Stimulated activated CD8-positive, alpha-beta memory T cell treated with anti-CD3 and anti-CD28 coated beads, Interleukin-15, amount 100 ng/mL, for 24 hours (primary cell): ENCODE measurements around the gene IL15RA.

Source experiments
- DNase-seq: peaks from one replicate; pipeline ENCODE4 v3.0.0-alpha.2; 2020; ENCODE audit warnings: low read depth

IL15RA gene, protein sequence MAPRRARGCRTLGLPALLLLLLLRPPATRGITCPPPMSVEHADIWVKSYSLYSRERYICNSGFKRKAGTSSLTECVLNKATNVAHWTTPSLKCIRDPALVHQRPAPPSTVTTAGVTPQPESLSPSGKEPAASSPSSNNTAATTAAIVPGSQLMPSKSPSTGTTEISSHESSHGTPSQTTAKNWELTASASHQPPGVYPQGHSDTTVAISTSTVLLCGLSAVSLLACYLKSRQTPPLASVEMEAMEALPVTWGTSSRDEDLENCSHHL

DNA sequence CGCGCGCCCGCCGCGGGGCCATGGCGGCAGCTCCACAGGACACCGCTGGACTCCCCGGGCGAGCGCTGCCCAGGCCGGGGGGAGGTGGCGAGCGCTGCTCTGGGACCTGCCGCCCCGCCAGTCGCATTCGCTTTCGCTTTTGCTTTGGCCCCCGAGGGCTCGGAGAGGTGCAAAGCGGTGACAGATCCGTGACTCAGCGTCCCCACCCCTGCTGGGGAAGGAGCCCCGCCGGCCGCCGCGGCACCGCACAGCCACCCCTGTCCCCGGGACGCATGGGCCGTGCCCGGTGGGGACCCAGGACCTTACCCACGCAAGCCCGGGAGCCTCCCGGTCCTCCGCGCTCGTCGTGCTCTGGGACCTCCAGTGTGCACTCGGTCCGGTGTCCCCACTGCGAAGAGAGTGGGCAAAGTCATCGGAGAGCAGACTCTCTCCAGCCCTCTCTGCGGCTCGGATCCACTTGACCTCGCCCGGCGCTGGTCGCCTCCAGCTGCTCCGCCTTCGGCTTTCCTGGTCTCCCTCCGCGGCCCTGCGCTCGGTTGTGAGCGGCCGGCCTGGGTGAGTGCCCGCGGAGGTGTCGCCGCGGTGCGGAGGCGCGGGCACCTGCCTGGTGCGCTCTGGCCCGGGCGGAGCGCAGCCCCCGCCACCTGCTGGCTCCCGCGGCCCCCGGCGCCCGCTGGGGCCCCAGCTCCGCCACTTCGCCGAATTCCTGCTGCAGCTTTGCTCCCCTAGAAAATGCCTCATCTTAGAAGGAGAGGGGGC is at the start of gene IL15RA:
Gene IL15RA, minus strand, starts transcription at position 73 of the 759 bp plus-strand sequence. Its CDS starts 51 bp downstream, at position 22.
- peak; percentile 64 for DNase-seq

DNA sequence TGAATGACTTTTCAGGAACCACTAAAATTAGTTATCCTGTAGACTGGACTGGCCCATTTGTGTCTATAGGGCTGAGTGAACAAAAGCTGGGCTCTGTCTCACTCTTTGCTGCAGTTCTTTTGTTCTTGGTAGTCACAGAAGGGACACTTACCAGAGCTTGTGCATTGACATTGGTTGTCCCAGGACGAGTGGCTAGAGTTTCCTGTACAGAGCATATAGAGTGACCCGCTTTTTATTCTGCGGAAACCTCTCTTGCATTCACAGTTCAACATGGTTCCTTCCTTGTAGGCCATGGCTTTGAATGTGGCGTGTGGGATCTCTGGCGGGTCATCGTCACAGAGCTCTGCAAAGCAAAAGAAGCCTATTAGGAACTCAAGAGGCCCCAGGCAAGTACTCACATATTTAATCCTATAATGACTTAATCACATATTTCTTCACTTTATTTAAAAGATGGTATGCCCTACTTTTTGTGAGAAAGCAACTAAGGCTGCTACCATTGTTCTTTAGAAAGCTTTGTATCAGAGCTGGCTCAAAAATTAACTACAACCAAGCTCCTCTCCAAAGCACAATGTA is 48.4 kb upstream of the IL15RA start:
- no peak for DNase-seq

DNA sequence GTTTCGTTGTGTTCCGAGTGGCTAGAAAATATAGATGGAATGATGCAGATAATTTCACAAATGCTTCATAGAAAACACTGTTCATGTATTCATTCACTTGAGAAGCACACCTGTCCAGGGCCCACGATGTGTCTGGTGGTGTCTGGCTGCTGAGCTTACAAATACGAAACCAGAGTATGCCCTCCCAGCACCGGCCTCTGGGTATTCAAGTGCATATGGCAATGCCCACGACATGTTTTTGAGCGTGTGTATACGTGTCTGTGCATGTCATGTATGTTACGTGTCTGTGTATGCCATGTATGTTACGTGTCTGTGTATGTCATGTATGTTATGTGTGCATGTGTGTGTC is 47.0 kb upstream of the IL15RA start:
- no peak for DNase-seq

DNA sequence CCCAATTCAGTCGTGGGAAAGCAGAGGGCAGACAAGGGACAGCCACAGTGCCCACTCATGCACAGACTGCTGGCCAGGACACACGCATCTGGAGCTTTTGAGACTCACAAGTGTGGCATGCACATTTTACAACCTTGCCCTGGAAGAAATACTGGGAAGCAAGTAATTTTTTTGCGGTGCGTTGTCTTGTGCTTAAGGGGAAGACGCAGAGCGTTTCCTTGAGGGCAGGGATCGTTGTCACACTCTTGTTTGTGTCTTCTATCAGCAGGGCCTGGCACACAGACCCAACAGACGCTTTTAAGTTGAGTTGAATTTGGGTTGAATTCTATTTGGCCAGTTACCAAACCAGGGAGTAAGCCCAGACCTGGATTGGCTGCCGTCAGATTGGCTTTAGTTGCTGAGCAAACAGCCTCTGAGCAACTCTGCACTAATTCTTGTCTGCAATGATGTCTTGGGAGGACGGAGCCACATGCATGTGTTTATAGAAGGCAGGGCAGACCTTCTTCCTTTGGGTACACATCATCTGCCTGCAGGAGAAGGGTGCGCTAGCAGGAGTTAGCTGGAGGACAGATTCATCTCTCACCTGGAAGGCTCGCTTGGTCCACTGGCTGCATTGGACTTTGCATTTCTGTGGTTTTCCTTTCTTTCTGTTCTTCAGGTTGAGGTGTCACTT is 46.5 kb upstream of the IL15RA start:
- no peak for DNase-seq

DNA sequence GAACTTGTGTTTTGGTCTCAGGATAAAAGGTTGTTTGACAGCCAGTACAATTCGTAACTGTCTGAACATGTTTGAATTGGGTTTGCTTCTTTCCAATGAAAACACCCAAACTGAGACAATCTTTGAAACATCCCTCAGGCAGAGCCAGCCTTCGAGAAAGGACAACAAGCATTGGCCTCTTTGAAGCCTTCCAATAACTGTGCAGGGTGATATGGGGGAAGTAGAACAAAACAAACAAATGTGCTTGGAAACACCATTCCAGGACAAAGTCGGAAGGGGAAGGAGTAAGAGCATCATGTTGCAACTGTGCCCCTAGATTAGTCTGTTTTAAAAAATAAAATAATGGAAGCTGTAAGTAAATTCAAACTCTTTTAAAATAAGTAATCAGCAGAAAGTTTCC is 45.3 kb upstream of the IL15RA start:
- DNase-seq = no peak

DNA sequence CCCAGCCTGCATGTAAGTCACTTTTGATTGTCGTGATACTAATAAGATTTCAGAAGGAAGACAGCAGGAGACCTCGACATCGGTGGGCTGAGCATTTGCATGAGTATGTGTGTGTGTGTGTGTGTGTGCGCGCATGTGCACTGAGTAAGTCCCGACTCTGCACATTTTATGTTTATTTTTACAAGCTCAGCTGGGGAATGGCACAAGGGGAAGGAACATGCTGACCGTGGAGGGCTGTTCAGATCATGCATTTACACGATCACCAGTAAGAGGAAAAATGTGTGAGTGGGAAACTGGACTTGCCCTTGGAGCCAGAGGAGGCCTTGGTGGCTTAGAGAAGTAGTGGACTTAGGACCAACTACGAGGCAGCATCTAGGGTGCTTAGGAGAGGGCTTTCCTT is 43.5 kb upstream of the IL15RA start:
- DNase-seq = no peak

DNA sequence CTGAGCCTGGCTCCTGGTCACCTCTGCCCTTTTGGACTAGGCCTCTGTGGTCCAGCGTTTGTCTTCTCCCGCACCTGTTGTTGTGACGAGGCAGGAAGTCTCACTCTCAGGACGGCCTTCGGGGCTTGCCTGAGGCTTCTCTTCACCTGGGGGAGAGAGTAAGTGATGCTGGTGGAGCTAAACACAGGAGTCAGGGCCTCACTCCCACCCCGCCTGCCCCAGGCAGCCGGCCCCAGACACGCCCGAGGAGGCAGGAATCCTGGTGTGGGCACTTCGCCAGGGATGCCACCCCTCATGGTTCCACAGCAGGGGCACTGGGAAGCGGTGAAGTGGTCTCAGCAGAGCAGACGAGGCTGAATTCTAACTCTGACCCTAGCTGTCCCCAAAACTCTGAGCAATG is 42.5 kb upstream of the IL15RA start:
- DNase-seq = no peak

DNA sequence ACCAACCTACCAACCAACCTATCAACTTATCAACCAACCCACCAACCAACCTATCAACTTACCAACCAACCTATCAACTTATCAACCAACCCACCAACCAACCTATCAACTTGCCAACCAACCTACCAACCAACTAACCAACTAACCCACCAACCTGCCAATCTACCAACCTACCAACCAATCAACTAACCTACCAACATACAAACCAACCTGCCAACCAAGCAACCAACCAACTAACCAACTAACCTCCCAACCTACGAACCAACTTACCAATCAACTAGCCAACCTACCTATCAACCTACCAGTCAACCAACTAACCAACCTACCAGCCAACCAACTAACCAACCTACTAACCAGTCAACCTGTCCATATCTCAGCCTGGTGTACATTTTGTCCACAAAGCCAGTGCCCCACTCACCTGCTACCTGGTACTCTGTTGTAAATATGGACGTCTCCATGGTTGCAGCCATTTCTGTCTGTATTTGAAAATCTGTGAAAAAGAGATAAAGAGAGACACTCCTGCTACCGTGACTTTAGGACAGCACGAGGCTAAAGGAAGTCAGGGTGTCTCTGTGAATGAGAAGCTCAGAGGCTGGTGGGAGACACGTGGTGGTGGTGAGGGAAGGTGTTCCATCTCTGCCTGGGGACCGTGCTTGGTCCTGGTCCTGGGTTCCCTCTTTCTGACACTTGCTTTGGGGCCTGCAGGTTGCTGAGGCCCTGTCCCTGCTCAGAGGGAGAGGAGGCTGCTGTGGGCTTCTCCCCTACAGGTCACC is 41.9 kb upstream of the IL15RA start:
- no peak for DNase-seq

DNA sequence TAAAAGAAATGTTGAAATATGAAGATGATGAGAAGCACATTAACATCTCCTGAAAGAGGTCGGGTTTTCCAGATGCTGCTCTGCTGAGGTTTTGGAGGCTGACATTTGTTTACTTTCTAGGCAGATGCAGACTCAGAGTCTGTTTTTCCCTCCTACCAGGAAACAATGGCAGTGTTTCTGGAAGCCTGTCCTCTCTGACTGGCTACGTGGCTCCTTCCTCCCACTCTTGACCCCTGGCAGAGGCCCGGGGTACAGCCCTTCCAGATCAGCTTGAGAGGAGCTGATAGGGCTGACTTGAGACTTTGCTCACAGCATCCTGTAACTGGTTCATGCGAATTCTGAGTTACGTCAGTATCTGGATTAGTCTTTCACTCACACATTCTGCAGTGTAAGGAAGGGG is 41.1 kb upstream of the IL15RA start:
- no peak for DNase-seq

DNA sequence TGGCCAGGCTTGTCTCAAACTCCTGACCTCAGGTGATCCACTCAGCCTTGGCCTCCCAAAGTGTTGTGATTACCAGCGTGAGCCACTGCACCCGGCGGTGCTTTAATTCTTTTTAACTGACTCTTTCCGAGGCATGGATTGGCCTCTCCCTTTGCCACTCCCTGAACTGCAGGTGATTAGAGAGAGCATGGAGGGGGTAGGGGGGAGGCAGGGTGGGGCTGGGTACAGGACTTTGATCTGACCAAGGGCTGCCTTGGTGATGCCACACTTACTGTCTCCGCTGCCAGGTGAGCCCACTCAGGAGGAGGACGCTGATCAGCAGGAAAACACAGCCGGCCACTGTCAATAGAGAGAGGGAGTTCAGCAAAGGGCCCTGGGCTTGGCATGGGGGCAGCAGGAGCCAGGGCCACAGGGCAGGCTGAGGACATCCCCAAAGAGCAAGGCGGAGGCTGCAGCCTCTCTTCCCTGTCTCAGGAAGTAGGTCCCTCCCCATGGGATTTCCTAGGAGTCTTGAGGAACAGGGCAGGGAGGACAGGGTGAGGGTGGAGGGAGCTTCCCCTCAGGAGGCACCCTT is 40.5 kb upstream of the IL15RA start:
- no peak for DNase-seq

DNA sequence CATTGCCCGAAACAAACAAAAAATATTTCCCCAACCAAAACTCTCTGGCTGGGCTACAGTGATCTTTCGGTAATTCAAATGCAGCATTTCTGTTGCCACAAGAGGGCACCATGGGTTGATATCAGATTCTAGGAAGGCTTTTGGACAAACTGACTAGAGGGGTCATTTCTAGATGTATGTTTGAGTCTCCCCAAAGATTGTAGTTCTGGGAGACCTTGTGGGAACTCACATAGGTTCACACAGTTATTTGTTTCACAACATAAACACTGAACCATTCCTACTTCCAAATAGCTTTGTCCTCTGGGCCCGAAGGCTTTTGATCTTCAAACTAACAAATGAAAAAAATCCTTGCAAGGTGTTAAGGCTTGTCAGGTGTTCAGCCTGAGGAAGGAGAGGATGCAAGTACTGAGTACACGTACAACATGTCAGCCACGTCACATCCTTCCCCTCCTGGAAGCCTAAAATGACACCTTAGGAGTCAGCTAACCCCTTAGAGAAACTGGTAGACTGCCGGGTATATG is 37.0 kb upstream of the IL15RA start:
- DNase-seq = no peak

DNA sequence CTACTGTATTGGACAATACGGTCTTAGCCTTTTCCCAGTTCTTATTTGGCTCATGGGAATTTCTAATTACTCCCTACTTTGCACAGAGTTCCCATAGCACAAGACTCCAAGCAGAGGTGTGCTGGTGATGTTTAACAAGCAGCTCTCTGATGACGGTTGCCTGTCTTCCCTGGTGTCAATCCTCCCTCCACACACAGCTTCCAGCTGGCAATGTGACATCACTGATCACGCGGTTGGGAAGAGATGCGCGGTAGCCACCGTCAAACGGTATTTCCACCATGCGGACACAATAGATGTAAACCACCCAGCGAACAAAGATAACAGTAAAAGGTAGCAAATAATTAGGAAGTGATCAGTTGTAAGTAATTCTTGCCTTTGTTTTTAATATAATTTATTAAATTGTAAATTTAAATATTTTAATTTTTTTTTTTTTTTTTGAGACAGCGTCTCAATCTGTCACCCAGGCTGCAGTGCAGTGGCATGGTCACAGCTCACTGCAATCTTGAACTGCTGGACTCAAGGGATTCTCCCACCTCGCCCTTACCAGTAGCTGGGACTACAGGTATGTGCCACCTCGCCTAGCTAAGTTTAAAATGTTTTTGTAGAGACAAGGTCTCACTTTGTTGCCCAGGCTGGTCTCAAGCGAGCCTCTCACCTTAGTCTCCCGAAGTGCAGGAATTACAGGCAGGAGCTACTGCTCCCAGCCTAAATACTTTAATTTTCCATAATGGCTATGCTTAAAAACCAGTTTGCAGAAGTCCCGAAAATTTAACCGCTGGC is 36.3 kb upstream of the IL15RA start:
- no peak for DNase-seq

DNA sequence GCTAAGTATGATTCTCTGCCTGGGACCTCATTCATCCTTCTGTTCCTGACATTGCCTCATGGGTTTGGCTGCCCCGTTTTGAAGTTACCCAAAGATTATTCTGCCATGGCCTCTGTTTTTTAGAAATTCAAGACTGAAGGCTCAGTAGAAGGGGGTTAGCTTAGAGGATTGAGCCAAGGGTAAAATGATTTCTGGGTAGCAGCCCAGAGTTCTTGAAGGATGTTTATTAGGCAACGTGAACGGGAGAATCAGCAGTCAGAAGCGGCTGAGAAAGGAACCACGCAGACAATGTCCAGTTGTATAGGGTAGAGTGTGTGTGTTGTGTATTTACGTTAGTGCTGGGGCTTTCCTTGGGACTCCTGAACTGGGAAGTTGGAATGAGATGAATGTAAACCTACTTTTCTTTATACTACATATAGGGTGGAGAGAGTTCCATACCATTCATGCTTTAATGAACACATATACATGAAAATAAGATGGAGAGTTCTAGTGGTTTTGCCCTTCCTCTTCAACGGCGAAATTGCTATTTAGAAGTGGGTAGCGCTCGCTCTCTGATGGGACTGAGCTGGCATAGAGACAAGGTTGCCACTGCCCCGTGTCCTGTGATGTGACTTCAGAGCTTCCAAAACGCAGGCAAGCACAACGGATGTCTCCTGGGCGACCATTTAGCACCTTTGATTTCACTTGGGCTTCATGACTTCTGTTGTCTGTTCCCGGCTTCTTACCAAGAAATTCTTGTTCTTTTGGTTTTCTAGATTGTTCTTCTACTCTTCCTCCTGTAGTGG is 35.0 kb upstream of the IL15RA start:
- DNase-seq = no peak

DNA sequence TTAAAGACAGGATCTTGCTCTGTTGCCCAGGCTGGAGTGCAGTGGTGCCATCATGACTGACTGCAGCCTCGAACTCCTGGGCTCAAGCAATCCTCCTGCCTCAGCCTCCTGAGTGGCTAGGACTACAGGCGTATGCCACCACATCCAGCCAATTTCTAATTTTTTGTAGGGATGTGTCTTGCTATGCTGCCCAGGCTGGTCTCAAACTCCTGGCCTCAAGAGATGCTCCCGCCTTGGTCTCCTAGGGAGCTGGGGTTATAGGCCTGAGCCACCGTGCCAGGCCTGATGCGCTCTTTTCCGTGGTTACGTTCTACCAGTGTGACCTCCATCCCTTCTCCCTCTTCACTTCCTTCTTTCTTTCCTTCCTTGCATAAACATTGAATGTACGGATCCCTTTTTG is 34.2 kb upstream of the IL15RA start:
- no peak for DNase-seq

DNA sequence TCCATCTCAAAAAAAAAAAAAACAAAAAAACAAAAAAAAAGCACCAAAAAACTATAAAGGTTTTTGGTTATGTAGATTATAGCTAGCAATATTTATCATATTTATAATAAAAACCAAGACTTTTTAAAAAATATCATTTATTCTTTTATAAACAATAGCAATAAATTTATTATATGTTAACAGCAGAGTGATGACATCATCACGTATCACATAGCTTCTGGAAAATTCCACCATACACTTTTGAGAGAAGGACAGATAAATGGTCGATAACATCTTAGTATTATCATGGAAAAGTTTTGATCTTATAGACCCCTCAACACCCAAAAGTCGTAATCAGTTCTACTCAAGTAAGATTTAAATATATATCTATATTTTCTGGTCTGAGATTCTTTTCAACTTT is 33.2 kb upstream of the IL15RA start:
- no peak for DNase-seq

DNA sequence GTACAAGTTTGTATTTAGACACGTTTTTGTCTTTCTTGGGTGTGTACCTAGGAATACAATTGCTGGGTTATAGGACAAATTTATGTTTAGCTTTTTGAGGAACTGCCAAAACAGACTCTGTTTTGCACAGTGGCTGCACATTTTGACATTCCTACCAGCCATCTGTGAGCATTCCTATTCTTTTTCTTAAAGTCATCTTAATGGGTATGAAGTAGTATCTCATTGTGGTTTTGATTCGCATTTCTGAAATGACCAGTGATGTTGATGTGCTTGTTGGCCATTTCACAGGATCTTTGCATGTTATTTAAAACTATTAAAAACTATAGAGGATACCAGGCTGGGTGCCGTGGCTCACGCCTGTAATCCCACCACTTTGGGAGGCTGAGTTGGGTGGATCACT is 32.6 kb upstream of the IL15RA start:
- no peak for DNase-seq

DNA sequence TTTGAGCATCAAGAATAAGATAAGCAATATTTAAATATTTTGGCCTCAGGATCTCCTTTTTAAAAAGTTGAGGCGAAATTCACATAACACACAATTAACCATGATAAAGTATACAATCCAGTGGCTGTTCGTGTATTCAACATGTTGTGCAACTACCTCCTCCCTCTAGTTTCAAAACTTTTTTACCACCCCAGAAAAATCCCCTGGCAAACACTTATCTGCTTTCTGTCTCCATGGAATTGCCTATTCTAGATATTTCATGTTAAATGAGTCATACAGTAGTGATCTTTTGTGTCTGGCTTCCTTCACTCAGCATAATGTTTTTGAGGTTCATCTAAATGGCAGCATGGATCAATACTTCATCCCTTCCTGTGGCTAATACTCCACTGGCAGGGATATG is 31.8 kb upstream of the IL15RA start:
- DNase-seq = no peak

DNA sequence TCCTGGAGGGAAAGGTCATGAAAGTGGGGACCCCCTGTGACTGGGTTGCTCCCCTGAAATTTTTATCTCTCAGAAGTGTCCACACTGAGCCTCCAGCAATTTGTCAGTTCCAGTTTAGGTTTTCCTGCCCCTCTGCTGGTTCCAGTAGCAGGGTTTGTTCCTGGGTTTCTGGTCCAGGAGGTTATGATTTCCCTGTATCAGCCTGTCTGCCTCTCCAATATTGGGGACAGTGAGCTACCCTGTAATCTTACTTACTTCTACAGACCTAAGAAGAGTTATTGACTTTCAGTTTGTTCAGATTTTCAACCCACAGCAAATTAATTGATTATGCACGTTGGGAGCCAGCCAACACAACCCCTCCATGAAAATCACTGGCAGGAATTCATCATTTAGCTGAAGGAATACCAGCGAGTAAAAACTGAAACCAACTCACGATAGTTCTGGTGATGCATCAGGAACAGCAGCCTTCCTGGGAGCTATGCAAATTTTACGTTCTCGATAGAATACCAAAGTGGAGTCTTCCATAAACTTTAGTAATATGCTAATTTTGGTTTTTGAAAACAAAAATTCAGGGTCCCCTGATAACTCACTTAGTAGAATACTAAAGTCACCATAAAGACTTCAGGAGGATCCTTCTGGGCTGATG is 31.3 kb upstream of the IL15RA start:
- no peak for DNase-seq

DNA sequence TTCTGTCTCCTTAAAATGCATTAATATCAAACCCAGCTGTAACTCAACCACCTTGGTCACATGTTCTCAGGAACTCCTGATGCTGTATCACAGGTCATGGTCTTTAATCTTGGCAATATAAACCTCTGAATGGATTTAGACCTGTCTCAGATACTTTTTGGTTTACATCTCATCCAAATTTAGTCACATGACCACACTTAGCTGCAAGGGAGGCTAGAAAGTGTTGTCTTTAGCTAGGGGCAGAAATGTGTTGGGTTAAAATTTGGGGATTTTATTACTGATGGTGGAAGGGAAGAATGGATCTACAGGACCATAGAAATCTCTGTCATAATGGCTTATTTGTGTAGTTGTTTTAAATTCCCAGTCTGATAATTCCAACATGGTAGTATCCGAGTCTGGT is 29.6 kb upstream of the IL15RA start:
- no peak for DNase-seq

DNA sequence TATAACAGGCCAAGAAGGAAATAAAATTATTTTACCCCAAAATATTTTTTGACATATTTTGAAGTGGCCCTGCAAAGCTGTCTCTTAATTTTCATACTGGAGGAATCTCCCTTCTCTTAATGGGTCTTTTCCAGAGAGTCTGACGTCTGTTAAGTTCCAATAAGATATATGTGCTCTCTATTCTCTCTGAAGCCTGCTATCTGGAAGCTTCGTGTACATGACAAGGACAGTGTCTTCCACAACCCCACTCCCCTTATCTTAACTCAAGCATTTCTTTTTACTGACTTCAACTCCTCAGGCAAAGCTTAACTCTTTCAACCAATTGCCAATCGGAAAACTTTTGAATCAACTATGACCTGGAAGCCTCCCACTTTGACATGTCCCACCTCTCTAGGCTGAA is 29.2 kb upstream of the IL15RA start:
- no peak for DNase-seq
